IMR-90 (cell line): ENCODE measurements around the gene DMXL1. TPM values are rescaled to one million over a fixed set of nuclear protein-coding genes. Genes with fewer than 3 reads are reported as not detected.

Experiments
- ATAC-seq: fragments of 200-7000 bp; cut with Tn5 transposase; 2 replicates; pipeline ENCODE4 v1.9.1; 2020; ENCODE audit warnings: low read depth, mild to moderate bottlenecking, moderate library complexity
- BruUV-seq: library from RNA; stranded (reverse); fragments of 400-500 nt; replicated peaks from 2 replicates; lab custom pipeline; 2021; lab: Mats Ljungman, UMichigan
- CTCF ChIA-PET: fragments of 300-600 bp; formaldehyde crosslinking; extraction: SDS; loops from one replicate; lab custom pipeline; 2021; ENCODE audit warnings: antibody characterized with exemption; lab: Yijun Ruan, JAX
- POLR2A ChIA-PET: fragments of 300-600 bp; sonication (Branson Sonifier 250); formaldehyde crosslinking; loops from one replicate; lab custom pipeline; 2022; ENCODE audit warnings: antibody characterized with exemption; ENCODE audit not compliant: unreplicated experiment; lab: Charles Lee
- DNase-seq: peaks from one replicate; pipeline ENCODE4 v3.0.0; 2013
- H2AFZ ChIP-seq: replicated peaks from 2 replicates; pipeline ENCODE3; 2013; ENCODE audit warnings: low read length, mild to moderate bottlenecking; ENCODE audit not compliant: poor library complexity
- H2AK5ac ChIP-seq: 2 replicates; pipeline ENCODE4 v1.6.1; 2013; ENCODE audit warnings: low read depth, low read length, inconsistent platforms
- H2AK9ac ChIP-seq: replicated peaks from 2 replicates; pipeline ENCODE3; 2013; ENCODE audit warnings: mild to moderate bottlenecking, low read depth, low read length, moderate library complexity; ENCODE audit not compliant: poor library complexity
- H2BK120ac ChIP-seq: 2 replicates; pipeline ENCODE4 v1.6.1; 2013; ENCODE audit warnings: low read depth, low read length, inconsistent platforms
- H2BK15ac ChIP-seq: 3 replicates; pipeline ENCODE4 v1.6.1; 2013; ENCODE audit warnings: low read depth, low read length, inconsistent platforms
- H2BK20ac ChIP-seq: 2 replicates; pipeline ENCODE4 v1.6.1; 2013; ENCODE audit warnings: low read depth, mild to moderate bottlenecking, inconsistent platforms, low read length, moderate library complexity
- H2BK5ac ChIP-seq: 2 replicates; pipeline ENCODE4 v1.6.1; 2013; ENCODE audit warnings: mild to moderate bottlenecking, low read depth, low read length, inconsistent platforms; ENCODE audit not compliant: poor library complexity, severe bottlenecking
- H3K14ac ChIP-seq: replicated peaks from 2 replicates; pipeline ENCODE4 v1.6.1; 2013; ENCODE audit warnings: low read depth, low read length, inconsistent platforms
- H3K18ac ChIP-seq: 2 replicates; pipeline ENCODE4 v1.6.1; 2013; ENCODE audit warnings: low read depth, low read length, control low read depth
- H3K23ac ChIP-seq: 2 replicates; pipeline ENCODE4 v1.6.1; 2013; ENCODE audit warnings: low read depth, low read length, inconsistent platforms
- H3K27ac ChIP-seq: 2 replicates; pipeline ENCODE4 v1.5.1; 2013; ENCODE audit warnings: mild to moderate bottlenecking, control low read depth, low read length; ENCODE audit not compliant: insufficient read depth
- H3K27me3 ChIP-seq: 2 replicates; pipeline ENCODE4 v1.6.1; 2013; ENCODE audit warnings: low read length; ENCODE audit not compliant: control insufficient read depth, insufficient read depth
- H3K36me3 ChIP-seq: 2 replicates; pipeline ENCODE4 v1.6.1; 2013; ENCODE audit warnings: low read length, mixed read lengths; ENCODE audit not compliant: control insufficient read depth, insufficient read depth
- H3K4ac ChIP-seq: 2 replicates; pipeline ENCODE4 v1.6.1; 2013; ENCODE audit warnings: low read depth, low read length, inconsistent platforms
- H3K4me1 ChIP-seq: 2 replicates; pipeline ENCODE4 v1.6.1; 2013; ENCODE audit warnings: low read length, mixed read lengths; ENCODE audit not compliant: control insufficient read depth, insufficient read depth
- H3K4me2 ChIP-seq: 2 replicates; pipeline ENCODE4 v1.6.1; 2013; ENCODE audit warnings: low read depth, mild to moderate bottlenecking, control low read depth, low read length, moderate library complexity
- H3K4me3 ChIP-seq: 2 replicates; pipeline ENCODE4 v1.5.1; 2013; ENCODE audit warnings: low read depth, mild to moderate bottlenecking, control low read depth, low read length, moderate library complexity; ENCODE audit not compliant: insufficient read depth
- H3K56ac ChIP-seq: 2 replicates; pipeline ENCODE4 v1.6.1; 2013; ENCODE audit warnings: low read length, inconsistent platforms; ENCODE audit not compliant: insufficient read depth; ENCODE audit errors: extremely low read depth
- H3K79me1 ChIP-seq, 2 experiments: 2 replicates each; pipeline ENCODE4 v1.6.1; 2013; ENCODE audit warnings: low read length in 2 of 2, inconsistent platforms in 1 of 2, low read depth in 1 of 2
- H3K9ac ChIP-seq: 2 replicates; pipeline ENCODE4 v1.6.1; 2013; ENCODE audit warnings: low read depth, low read length, control low read depth
- H3K9me1 ChIP-seq: 2 replicates; pipeline ENCODE4 v1.6.1; 2013; ENCODE audit warnings: low read length, inconsistent platforms; ENCODE audit not compliant: insufficient read depth
- H3K9me3 ChIP-seq: 2 replicates; pipeline ENCODE4 v1.6.1; 2013; ENCODE audit warnings: low read length; ENCODE audit not compliant: control insufficient read depth, insufficient read depth
- H4K20me1 ChIP-seq: 2 replicates; pipeline ENCODE4 v1.6.1; 2013; ENCODE audit warnings: low read length, inconsistent platforms; ENCODE audit not compliant: insufficient read depth
- H4K5ac ChIP-seq: 2 replicates; pipeline ENCODE4 v1.6.1; 2013; ENCODE audit warnings: mild to moderate bottlenecking, low read depth, low read length, control low read depth
- H4K8ac ChIP-seq, 2 experiments: 2 replicates each; pipeline ENCODE4 v1.6.1; 2013; ENCODE audit warnings: low read depth in 2 of 2, low read length in 2 of 2, control low read depth in 1 of 2, inconsistent platforms in 1 of 2
- H4K91ac ChIP-seq: 2 replicates; pipeline ENCODE4 v1.6.1; 2013; ENCODE audit warnings: low read depth, low read length, inconsistent platforms; ENCODE audit not compliant: insufficient read depth
- BHLHE40 ChIP-seq: fragments of 150-350 bp; IDR thresholded peaks from 2 replicates; pipeline ENCODE4 v1.6.1; 2016; ENCODE audit warnings: mild to moderate bottlenecking, low read depth, low read length
- CHD1 ChIP-seq: IDR thresholded peaks from 2 replicates; pipeline ENCODE4 v1.6.1; 2012; ENCODE audit warnings: low read depth, low read length, improper control_type of control experiment
- CTCF ChIP-seq: conservative IDR thresholded peaks from 2 replicates; pipeline ENCODE4 v1.5.1; 2012; ENCODE audit warnings: mild to moderate bottlenecking, low read depth, low read length, improper control_type of control experiment
- ELK1 ChIP-seq: fragments of 150-350 bp; IDR thresholded peaks from 2 replicates; pipeline ENCODE4 v1.6.1; 2016; ENCODE audit warnings: low read depth, mild to moderate bottlenecking, low read length, moderate library complexity, borderline replicate concordance
- FOS ChIP-seq: fragments of 150-350 bp; IDR thresholded peaks from 2 replicates; pipeline ENCODE4 v1.6.1; 2016; ENCODE audit warnings: low read depth, low read length
- MAFK ChIP-seq: IDR thresholded peaks from 2 replicates; pipeline ENCODE4 v1.6.1; 2012; ENCODE audit warnings: low read depth, low read length, improper control_type of control experiment
- MAZ ChIP-seq: IDR thresholded peaks from 2 replicates; pipeline ENCODE4 v1.6.1; 2012; ENCODE audit warnings: low read depth, mild to moderate bottlenecking, low read length, improper control_type of control experiment, moderate library complexity, borderline replicate concordance
- MXI1 ChIP-seq: IDR thresholded peaks from 2 replicates; pipeline ENCODE4 v1.6.1; 2012; ENCODE audit warnings: low read depth, mild to moderate bottlenecking, low read length, moderate library complexity, borderline replicate concordance
- NFE2L2 ChIP-seq: fragments of 150-350 bp; IDR thresholded peaks from 2 replicates; pipeline ENCODE4 v1.6.1; 2016; ENCODE audit warnings: low read depth, mild to moderate bottlenecking, low read length
- POLR2A ChIP-seq: IDR thresholded peaks from 2 replicates; pipeline ENCODE4 v1.6.1; 2012; ENCODE audit warnings: mild to moderate bottlenecking, low read depth, low read length
- RAD21 ChIP-seq: IDR thresholded peaks from 2 replicates; pipeline ENCODE4 v1.6.1; 2012; ENCODE audit warnings: low read length, improper control_type of control experiment
- RFX5 ChIP-seq: IDR thresholded peaks from 2 replicates; pipeline ENCODE4 v1.8.0; 2012; ENCODE audit warnings: low read depth, mild to moderate bottlenecking, low read length, moderate library complexity
- WGBS, 2 experiments: methylation state at CpG; one replicate each; pipeline versions ENCODE4 v1.1.5 to v1.1.7; 2013; ENCODE audit warnings: missing lambda C conversion rate in 2 of 2; ENCODE audit not compliant: insufficient read length in 1 of 2; ENCODE audit errors: extremely low coverage in 2 of 2; 5-methylcytosine and 5-hydroxymethylcytosine counted together
- dilution Hi-C: fragments of 300-500 bp; cut with HindIII; formaldehyde crosslinking; loops from one replicate; pipeline ENCODE4 v1.14.3; 2018; ENCODE audit warnings: low sequenced_read_pairs; ENCODE audit not compliant: unreplicated experiment
- in situ Hi-C: fragments of 300-500 bp; cut with MboI; formaldehyde crosslinking; loops from 3 replicates; pipeline ENCODE4 v1.14.3; 2019; ENCODE audit warnings: low sequenced_read_pairs, inconsistent platforms, mixed read lengths
- intact Hi-C: fragments of 100-400 bp; cut with micrococcal nuclease; formaldehyde crosslinking; loops from 2 replicates; pipeline ENCODE4 v1.10.0; 2022
- polyA plus RNA-seq, 3 experiments: library from polyadenylated mRNA; depleted of rRNA; stranded (reverse); fragments of >200 nt; gene quantifications; 2 replicates each; pipeline ENCODE4 v1.2.3, GENCODE V29; 2012; ENCODE audit warnings: low replicate concordance in 1 of 3
- total RNA-seq: library from RNA; depleted of rRNA; stranded (reverse); fragments of >200 nt; gene quantifications from 2 replicates; pipeline ENCODE4 v1.2.3, GENCODE V29; 2012
- TF ChIP-seq, protein P1 (sequence below): fragments of 150-350 bp; IDR thresholded peaks from 2 replicates; pipeline ENCODE4 v1.6.1; 2017; ENCODE audit warnings: mild to moderate bottlenecking, antibody characterized with exemption, low read length, low read depth

DMXL1 gene
- total and polyA plus RNA-seq, 2 of the 4 experiments (the other 2 are of a cell fraction): 8.1 to 21.5 TPM

DNA sequence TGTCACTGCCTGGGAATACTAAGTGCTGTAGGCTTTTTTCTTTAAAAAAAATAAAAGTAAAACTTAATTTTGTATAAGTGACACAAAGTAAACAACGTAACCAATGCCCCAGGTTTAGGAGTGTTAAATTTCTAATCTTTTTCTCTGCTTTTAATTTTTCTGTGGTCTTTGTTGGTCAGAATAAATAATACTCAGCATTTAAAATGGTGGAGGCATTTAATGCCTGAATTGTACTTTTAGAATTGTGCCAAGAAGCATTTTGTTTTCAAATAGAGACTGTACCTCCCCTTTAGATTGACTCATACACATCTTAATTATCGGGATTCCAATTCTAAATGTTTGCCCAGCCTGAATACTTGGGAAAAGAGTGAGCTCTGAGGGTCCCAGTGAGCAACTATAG lies 1.6 kb downstream of the DMXL1 start:
- no peak for DNase-seq

More for the DNA sequence above, 1.6 kb downstream of the DMXL1 start:
- H3K14ac ChIP-seq: no peak overlapping the region
- H3K9ac ChIP-seq: no peak overlapping the region
- intact Hi-C loops (no loop called here), in situ Hi-C loops (no loop called here), dilution Hi-C loops (no loop called here)
- no peaks in the 10 kb centered on the region for H3K9me1 ChIP-seq
- no peaks in the 10 kb centered on the region for H3K9me3 ChIP-seq
- no peak overlapping the region for H3K27ac ChIP-seq
- no peak overlapping the region for H3K4ac ChIP-seq
- BruUV-seq: no TSS peak
- CTCF ChIA-PET: no interaction called here
- H3K79me1 ChIP-seq: peaks cover 4 to 19% of the 10 kb centered on the region in 2 experiments; a peak in 2 of 4 replicates
- H2BK120ac ChIP-seq: no peak overlapping the region
- no CpG with 5 or more reads among the region's 2 CpGs for WGBS, 2 experiments
- H3K23ac ChIP-seq: peak overlapping the region; percentile 48; the same call in 1 of the 2 replicates
- no peaks in the 10 kb centered on the region for H3K27me3 ChIP-seq
- H3K56ac ChIP-seq: no peak overlapping the region
- no peak overlapping the region for H2AK9ac ChIP-seq
- no peaks in the 10 kb centered on the region for H4K20me1 ChIP-seq
- no peak overlapping the region for H2BK20ac ChIP-seq
- H2AFZ ChIP-seq: no peak overlapping the region
- no peak overlapping the region; the same call in 1 of the 2 replicates for H3K4me3 ChIP-seq
- H2BK5ac ChIP-seq: no peak overlapping the region
- H3K4me2 ChIP-seq: peak overlapping the region; percentile 44
- no peak overlapping the region for H3K18ac ChIP-seq
- TF ChIP-seq BHLHE40 (no peak), POLR2A (no peak), ELK1 (no peak), RAD21 (no peak), NFE2L2 (no peak), CTCF (no peak), MAZ (no peak), RFX5 (no peak), MAFK (no peak), FOS (no peak), MXI1 (no peak), CHD1 (no peak)
- TF ChIP-seq, protein P1, sequence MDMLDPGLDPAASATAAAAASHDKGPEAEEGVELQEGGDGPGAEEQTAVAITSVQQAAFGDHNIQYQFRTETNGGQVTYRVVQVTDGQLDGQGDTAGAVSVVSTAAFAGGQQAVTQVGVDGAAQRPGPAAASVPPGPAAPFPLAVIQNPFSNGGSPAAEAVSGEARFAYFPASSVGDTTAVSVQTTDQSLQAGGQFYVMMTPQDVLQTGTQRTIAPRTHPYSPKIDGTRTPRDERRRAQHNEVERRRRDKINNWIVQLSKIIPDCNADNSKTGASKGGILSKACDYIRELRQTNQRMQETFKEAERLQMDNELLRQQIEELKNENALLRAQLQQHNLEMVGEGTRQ: no peak
- no peak overlapping the region for H4K8ac ChIP-seq
- H3K36me3 ChIP-seq: no peaks in the 10 kb centered on the region
- no peak overlapping the region for H2BK15ac ChIP-seq
- no peak for ATAC-seq
- no peak overlapping the region for H4K91ac ChIP-seq
- H3K4me1 ChIP-seq: no peaks in the 10 kb centered on the region
- POLR2A ChIA-PET: no interaction called here
- H4K5ac ChIP-seq: no peak overlapping the region
- H2AK5ac ChIP-seq: no peak overlapping the region
